IMR-90 (cell line): Measurements from ENCODE around the gene LRRC39. TPM values are rescaled to one million over a fixed set of nuclear protein-coding genes. Genes with fewer than 3 reads are reported as not detected.

Source experiments
- ATAC-seq: fragments of 200-7000 bp; cut with Tn5 transposase; 2 replicates; pipeline ENCODE4 v1.9.1; 2020; ENCODE audit warnings: low read depth, mild to moderate bottlenecking, moderate library complexity
- BruUV-seq: library from RNA; stranded (reverse); fragments of 400-500 nt; replicated peaks from 2 replicates; lab custom pipeline; 2021; lab: Mats Ljungman, UMichigan
- CTCF ChIA-PET: fragments of 300-600 bp; formaldehyde crosslinking; extraction: SDS; loops from one replicate; lab custom pipeline; 2021; ENCODE audit warnings: antibody characterized with exemption; lab: Yijun Ruan, JAX
- POLR2A ChIA-PET: fragments of 300-600 bp; sonication (Branson Sonifier 250); formaldehyde crosslinking; loops from one replicate; lab custom pipeline; 2022; ENCODE audit warnings: antibody characterized with exemption; ENCODE audit not compliant: unreplicated experiment; lab: Charles Lee
- DNase-seq: peaks from one replicate; pipeline ENCODE4 v3.0.0; 2013
- H2AFZ ChIP-seq: replicated peaks from 2 replicates; pipeline ENCODE3; 2013; ENCODE audit warnings: low read length, mild to moderate bottlenecking; ENCODE audit not compliant: poor library complexity
- H2AK5ac ChIP-seq: 2 replicates; pipeline ENCODE4 v1.6.1; 2013; ENCODE audit warnings: low read depth, low read length, inconsistent platforms
- H2AK9ac ChIP-seq: replicated peaks from 2 replicates; pipeline ENCODE3; 2013; ENCODE audit warnings: mild to moderate bottlenecking, low read depth, low read length, moderate library complexity; ENCODE audit not compliant: poor library complexity
- H2BK120ac ChIP-seq: 2 replicates; pipeline ENCODE4 v1.6.1; 2013; ENCODE audit warnings: low read depth, low read length, inconsistent platforms
- H2BK15ac ChIP-seq: 3 replicates; pipeline ENCODE4 v1.6.1; 2013; ENCODE audit warnings: low read depth, low read length, inconsistent platforms
- H2BK20ac ChIP-seq: 2 replicates; pipeline ENCODE4 v1.6.1; 2013; ENCODE audit warnings: low read depth, mild to moderate bottlenecking, inconsistent platforms, low read length, moderate library complexity
- H2BK5ac ChIP-seq: 2 replicates; pipeline ENCODE4 v1.6.1; 2013; ENCODE audit warnings: mild to moderate bottlenecking, low read depth, low read length, inconsistent platforms; ENCODE audit not compliant: poor library complexity, severe bottlenecking
- H3K14ac ChIP-seq: replicated peaks from 2 replicates; pipeline ENCODE4 v1.6.1; 2013; ENCODE audit warnings: low read depth, low read length, inconsistent platforms
- H3K18ac ChIP-seq: 2 replicates; pipeline ENCODE4 v1.6.1; 2013; ENCODE audit warnings: low read depth, low read length, control low read depth
- H3K23ac ChIP-seq: 2 replicates; pipeline ENCODE4 v1.6.1; 2013; ENCODE audit warnings: low read depth, low read length, inconsistent platforms
- H3K27ac ChIP-seq: 2 replicates; pipeline ENCODE4 v1.5.1; 2013; ENCODE audit warnings: mild to moderate bottlenecking, control low read depth, low read length; ENCODE audit not compliant: insufficient read depth
- H3K27me3 ChIP-seq: 2 replicates; pipeline ENCODE4 v1.6.1; 2013; ENCODE audit warnings: low read length; ENCODE audit not compliant: control insufficient read depth, insufficient read depth
- H3K36me3 ChIP-seq: 2 replicates; pipeline ENCODE4 v1.6.1; 2013; ENCODE audit warnings: low read length, mixed read lengths; ENCODE audit not compliant: control insufficient read depth, insufficient read depth
- H3K4ac ChIP-seq: 2 replicates; pipeline ENCODE4 v1.6.1; 2013; ENCODE audit warnings: low read depth, low read length, inconsistent platforms
- H3K4me1 ChIP-seq: 2 replicates; pipeline ENCODE4 v1.6.1; 2013; ENCODE audit warnings: low read length, mixed read lengths; ENCODE audit not compliant: control insufficient read depth, insufficient read depth
- H3K4me2 ChIP-seq: 2 replicates; pipeline ENCODE4 v1.6.1; 2013; ENCODE audit warnings: low read depth, mild to moderate bottlenecking, control low read depth, low read length, moderate library complexity
- H3K4me3 ChIP-seq: 2 replicates; pipeline ENCODE4 v1.5.1; 2013; ENCODE audit warnings: low read depth, mild to moderate bottlenecking, control low read depth, low read length, moderate library complexity; ENCODE audit not compliant: insufficient read depth
- H3K56ac ChIP-seq: 2 replicates; pipeline ENCODE4 v1.6.1; 2013; ENCODE audit warnings: low read length, inconsistent platforms; ENCODE audit not compliant: insufficient read depth; ENCODE audit errors: extremely low read depth
- H3K79me1 ChIP-seq, 2 experiments: 2 replicates each; pipeline ENCODE4 v1.6.1; 2013; ENCODE audit warnings: low read length in 2 of 2, inconsistent platforms in 1 of 2, low read depth in 1 of 2
- H3K9ac ChIP-seq: 2 replicates; pipeline ENCODE4 v1.6.1; 2013; ENCODE audit warnings: low read depth, low read length, control low read depth
- H3K9me1 ChIP-seq: 2 replicates; pipeline ENCODE4 v1.6.1; 2013; ENCODE audit warnings: low read length, inconsistent platforms; ENCODE audit not compliant: insufficient read depth
- H3K9me3 ChIP-seq: 2 replicates; pipeline ENCODE4 v1.6.1; 2013; ENCODE audit warnings: low read length; ENCODE audit not compliant: control insufficient read depth, insufficient read depth
- H4K20me1 ChIP-seq: 2 replicates; pipeline ENCODE4 v1.6.1; 2013; ENCODE audit warnings: low read length, inconsistent platforms; ENCODE audit not compliant: insufficient read depth
- H4K5ac ChIP-seq: 2 replicates; pipeline ENCODE4 v1.6.1; 2013; ENCODE audit warnings: mild to moderate bottlenecking, low read depth, low read length, control low read depth
- H4K8ac ChIP-seq, 2 experiments: 2 replicates each; pipeline ENCODE4 v1.6.1; 2013; ENCODE audit warnings: low read depth in 2 of 2, low read length in 2 of 2, control low read depth in 1 of 2, inconsistent platforms in 1 of 2
- H4K91ac ChIP-seq: 2 replicates; pipeline ENCODE4 v1.6.1; 2013; ENCODE audit warnings: low read depth, low read length, inconsistent platforms; ENCODE audit not compliant: insufficient read depth
- BHLHE40 ChIP-seq: fragments of 150-350 bp; IDR thresholded peaks from 2 replicates; pipeline ENCODE4 v1.6.1; 2016; ENCODE audit warnings: mild to moderate bottlenecking, low read depth, low read length
- CTCF ChIP-seq: conservative IDR thresholded peaks from 2 replicates; pipeline ENCODE4 v1.5.1; 2012; ENCODE audit warnings: mild to moderate bottlenecking, low read depth, low read length, improper control_type of control experiment
- RAD21 ChIP-seq: IDR thresholded peaks from 2 replicates; pipeline ENCODE4 v1.6.1; 2012; ENCODE audit warnings: low read length, improper control_type of control experiment
- RCOR1 ChIP-seq: IDR thresholded peaks from 2 replicates; pipeline ENCODE4 v1.6.1; 2012; ENCODE audit warnings: mild to moderate bottlenecking, low read length, improper control_type of control experiment; ENCODE audit not compliant: insufficient replicate concordance
- RFX5 ChIP-seq: IDR thresholded peaks from 2 replicates; pipeline ENCODE4 v1.8.0; 2012; ENCODE audit warnings: low read depth, mild to moderate bottlenecking, low read length, moderate library complexity
- WGBS, 2 experiments: methylation state at CpG; one replicate each; pipeline versions ENCODE4 v1.1.5 to v1.1.7; 2013; ENCODE audit warnings: missing lambda C conversion rate in 2 of 2; ENCODE audit not compliant: insufficient read length in 1 of 2; ENCODE audit errors: extremely low coverage in 2 of 2; 5-methylcytosine and 5-hydroxymethylcytosine counted together
- dilution Hi-C: fragments of 300-500 bp; cut with HindIII; formaldehyde crosslinking; loops from one replicate; pipeline ENCODE4 v1.14.3; 2018; ENCODE audit warnings: low sequenced_read_pairs; ENCODE audit not compliant: unreplicated experiment
- in situ Hi-C: fragments of 300-500 bp; cut with MboI; formaldehyde crosslinking; loops from 3 replicates; pipeline ENCODE4 v1.14.3; 2019; ENCODE audit warnings: low sequenced_read_pairs, inconsistent platforms, mixed read lengths
- intact Hi-C: fragments of 100-400 bp; cut with micrococcal nuclease; formaldehyde crosslinking; loops from 2 replicates; pipeline ENCODE4 v1.10.0; 2022
- polyA plus RNA-seq, 3 experiments: library from polyadenylated mRNA; depleted of rRNA; stranded (reverse); fragments of >200 nt; gene quantifications; 2 replicates each; pipeline ENCODE4 v1.2.3, GENCODE V29; 2012; ENCODE audit warnings: low replicate concordance in 1 of 3
- total RNA-seq: library from RNA; depleted of rRNA; stranded (reverse); fragments of >200 nt; gene quantifications from 2 replicates; pipeline ENCODE4 v1.2.3, GENCODE V29; 2012

Gene LRRC39
- total and polyA plus RNA-seq, 2 of the 4 experiments (the other 2 are of a cell fraction), result 0.36 to 0.48 TPM

GRCh38 chr1:100107696-100108095 lies 70.4 kb downstream of the LRRC39 start:
- Histone ChIP-seq H2AFZ (no peak overlapping the region), H2BK120ac (no peak overlapping the region), H3K9me3 (no peaks in the 10 kb centered on the region), H3K36me3 (no peaks in the 10 kb centered on the region), H3K4ac (no peak overlapping the region), H2BK15ac (no peak overlapping the region), H4K20me1 (no peaks in the 10 kb centered on the region), H3K4me3 (no peak overlapping the region), H3K18ac (no peak overlapping the region), H2AK5ac (no peak overlapping the region), H3K9ac (no peak overlapping the region), H4K8ac (no peak overlapping the region), H3K79me1 (no peaks in the 10 kb centered on the region), H3K14ac (no peak overlapping the region), H2BK20ac (no peak overlapping the region), H3K23ac (no peak overlapping the region), H4K91ac (no peak overlapping the region), H3K4me2 (no peak overlapping the region), H4K5ac (no peak overlapping the region), H3K27me3 (no peaks in the 10 kb centered on the region), H2AK9ac (no peak overlapping the region), H3K4me1 (peaks cover 1% of the 10 kb centered on the region; the same call in 1 of the 2 replicates), H3K9me1 (no peaks in the 10 kb centered on the region), H3K27ac (no peak overlapping the region), H3K56ac (no peak overlapping the region), H2BK5ac (no peak overlapping the region)
- TF ChIP-seq RAD21 (no peak), CTCF (no peak), RFX5 (no peak), RCOR1 (no peak), BHLHE40 (no peak)
- ChIA-PET CTCF (interaction anchor here (1.9 kb wide), 1 partner anchor 11 kb away, joined by 5 read pairs; no protein-coding TSS in a partner anchor), POLR2A (no interaction called here)
- intact Hi-C loops, result no loop called here
- ATAC-seq (no peak), DNase-seq (no peak)
- dilution Hi-C loops, result no loop called here
- WGBS, 2 experiments, result no CpG with 5 or more reads among the region's 4 CpGs
- in situ Hi-C loops, result no loop called here
- BruUV-seq, result no TSS peak
